HK-2 (cell line): ENCODE measurements around the gene SUGP1.
"Not testable (repeated sequence)": the region's sequence is repeated elsewhere in the genome, so short reads cannot be mapped to it uniquely, and the experiment has no call there.

Experiments
- DNase-seq: peaks from one replicate; pipeline ENCODE4 v3.0.0-alpha.2; 2018; ENCODE audit not compliant: unreplicated experiment

SUGP1 gene

DNA sequence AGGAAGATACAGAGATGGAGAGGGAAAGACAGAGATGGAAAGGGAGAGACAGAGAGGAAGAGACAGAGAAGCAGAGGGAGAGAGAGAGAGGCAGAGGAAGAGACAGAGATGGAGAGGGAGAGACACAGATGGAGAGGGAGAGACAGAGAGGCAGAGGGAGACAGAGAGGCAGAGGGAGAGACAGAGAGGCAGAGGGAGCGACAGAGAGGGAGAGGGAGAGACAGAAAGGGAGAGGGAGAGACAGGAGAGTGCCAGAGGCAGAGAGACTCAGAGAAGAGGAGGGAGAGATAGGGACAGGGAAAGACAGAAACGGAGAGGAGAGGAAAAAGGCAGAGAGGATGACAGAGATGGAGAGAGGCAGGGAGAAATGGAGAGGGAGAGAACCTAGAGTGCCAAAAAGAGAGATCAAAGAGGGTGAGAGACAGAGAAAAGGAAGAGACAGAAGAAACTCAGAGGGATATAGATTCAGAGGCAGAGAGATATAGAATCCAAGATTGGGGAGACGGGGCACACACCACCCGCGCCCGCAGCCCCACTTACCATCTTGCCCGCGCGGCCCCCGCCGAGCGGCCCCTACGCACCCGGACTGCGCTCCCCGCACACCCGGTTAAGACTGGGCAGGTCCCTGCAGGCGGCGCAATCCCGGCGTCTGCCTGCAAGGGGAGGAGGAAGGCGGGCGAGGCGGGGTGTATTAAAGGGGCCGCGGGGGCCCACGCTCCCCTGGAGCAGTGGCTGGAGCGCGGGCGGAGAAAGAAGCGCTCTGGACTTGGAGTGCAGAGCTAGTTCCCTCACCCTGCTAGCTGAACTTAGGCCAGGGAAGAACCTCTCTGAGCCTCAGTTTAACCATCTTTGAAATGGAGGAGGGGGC lies 57.9 kb downstream of the SUGP1 start:
- DNase-seq, result no peak

DNA sequence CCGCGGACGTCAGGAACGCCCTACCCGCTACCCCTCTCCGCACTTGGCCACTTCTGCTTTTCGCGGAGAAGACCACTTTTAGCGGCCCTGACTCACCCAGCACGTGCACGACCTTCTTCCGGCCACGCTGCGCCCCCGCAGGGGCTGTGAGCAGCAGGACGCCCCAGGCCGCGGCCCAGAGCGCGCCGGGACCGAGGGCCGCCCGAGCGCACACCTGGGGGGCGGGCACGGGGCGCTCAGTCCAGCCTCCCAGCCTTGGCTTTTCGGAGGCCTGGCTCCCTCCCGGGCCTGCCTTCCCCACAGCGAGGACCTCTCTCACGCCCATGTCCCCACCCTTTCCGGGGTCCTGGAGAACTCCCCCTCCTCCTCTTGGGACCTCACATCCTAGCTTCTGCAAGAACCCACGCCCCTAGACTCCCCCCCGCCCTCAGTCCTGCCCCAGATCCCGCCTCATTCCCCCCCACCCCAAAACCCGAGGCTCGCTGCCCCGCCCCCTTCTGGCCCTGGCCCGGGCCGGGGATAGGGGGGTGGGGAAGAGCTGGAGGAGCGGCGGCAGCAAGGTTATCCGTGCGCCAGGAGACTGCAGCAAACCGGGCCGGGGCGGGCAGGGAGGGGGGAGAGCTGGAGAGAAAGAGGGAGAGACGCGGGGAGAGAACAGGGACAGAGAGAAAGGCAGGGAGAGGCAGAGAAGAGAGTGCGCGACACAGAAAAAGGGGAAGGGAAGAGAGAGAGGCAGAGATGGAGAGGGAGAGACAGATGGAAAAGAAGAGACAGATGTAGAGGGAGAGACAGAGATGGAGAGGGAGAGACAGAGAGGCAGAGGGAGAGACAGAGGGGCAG lies 58.7 kb downstream of the SUGP1 start:
- DNase-seq, result no peak

DNA sequence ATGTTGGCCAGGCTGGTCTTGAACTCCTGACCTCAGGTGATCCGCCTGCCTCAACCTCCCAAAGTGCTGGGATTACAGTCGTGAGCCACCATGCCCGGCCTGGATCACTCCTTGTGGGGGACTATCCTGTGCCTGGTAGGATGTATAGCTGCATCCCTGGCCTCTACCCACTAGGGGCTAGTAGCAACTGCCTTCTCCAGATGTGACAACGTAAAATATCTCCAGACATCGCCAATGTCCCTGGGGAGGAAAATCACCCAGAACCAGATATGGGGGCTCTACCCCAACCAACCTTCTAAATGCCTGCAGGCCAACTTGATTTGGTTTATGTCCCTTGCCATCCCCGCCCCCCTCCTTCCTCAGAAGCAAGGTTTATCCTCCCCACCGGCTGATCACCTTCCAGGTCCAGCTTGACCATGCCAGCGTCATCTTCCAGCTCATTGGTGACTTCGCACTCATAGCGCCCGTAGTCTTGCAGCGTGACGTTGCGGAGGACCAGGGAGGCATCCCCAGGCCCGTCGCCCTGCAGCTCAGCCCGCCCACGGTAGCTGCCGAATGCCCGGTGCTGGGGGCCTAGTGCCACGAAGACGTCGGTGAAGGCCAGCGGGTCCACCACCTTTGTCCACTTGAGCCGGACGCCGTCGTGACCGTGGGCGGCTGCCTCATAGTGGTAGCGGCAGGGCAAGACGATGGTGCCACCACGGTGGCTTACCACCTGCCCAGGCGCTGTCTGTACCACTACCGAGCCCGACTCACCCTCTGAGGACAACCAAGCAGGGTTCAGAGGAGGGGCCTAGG lies 59.7 kb downstream of the SUGP1 start:
- no peak for DNase-seq

DNA sequence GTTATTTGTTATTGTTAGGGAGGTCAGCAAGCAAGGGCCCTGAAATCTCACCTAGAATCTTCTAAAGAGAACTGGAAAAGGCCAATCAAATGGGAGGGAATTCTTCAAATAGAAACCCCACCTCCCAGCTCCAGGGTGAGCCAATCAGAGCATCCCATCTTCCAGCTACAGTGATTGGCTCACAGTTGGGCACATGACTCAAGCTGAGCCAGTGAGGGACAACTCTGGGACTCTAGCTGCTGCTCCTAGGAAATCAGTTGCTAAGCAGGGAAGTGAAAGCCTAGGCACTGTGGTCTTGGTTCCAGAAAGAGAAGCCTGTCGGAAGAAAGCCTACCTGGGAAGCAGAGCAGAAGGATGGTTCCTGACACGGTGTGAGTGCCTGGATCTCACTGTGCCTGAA lies 60.6 kb downstream of the SUGP1 start:
- no peak for DNase-seq

DNA sequence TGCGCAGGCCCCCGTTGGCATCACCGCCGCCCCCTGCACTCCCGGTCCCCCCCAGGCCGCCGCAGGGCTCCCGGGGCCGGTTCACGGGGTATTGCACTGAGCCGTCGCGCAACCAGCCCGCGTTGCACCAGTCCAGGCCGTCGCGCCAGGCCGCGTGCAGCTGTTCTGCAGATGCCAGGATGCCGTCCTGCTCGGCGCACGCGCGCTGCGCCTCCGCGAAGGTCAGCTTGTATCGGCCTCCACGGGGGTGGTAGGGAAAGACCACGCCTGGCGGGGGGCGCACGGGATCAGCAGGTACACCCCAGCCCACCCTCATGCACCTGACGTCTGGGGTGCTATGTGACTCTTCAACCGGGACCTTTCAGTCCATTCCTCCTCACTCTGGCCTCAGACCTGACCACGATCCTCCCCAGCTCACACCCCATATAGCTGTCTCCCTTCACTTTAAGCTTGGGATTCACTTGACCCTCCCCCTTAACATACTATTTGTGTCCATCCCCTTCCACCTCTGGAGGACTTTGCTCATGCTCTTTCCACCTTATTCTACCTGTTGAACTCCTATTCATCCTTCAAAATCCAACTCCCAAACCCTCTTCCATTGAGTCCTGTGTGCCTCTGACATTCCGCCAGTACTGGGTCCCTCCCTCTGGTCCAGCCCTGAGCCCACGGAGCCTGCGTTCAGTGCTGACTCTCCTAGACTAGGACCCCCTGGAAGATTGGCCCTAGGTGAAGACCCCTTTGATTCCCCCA lies 61.5 kb downstream of the SUGP1 start:
- DNase-seq, result no peak

DNA sequence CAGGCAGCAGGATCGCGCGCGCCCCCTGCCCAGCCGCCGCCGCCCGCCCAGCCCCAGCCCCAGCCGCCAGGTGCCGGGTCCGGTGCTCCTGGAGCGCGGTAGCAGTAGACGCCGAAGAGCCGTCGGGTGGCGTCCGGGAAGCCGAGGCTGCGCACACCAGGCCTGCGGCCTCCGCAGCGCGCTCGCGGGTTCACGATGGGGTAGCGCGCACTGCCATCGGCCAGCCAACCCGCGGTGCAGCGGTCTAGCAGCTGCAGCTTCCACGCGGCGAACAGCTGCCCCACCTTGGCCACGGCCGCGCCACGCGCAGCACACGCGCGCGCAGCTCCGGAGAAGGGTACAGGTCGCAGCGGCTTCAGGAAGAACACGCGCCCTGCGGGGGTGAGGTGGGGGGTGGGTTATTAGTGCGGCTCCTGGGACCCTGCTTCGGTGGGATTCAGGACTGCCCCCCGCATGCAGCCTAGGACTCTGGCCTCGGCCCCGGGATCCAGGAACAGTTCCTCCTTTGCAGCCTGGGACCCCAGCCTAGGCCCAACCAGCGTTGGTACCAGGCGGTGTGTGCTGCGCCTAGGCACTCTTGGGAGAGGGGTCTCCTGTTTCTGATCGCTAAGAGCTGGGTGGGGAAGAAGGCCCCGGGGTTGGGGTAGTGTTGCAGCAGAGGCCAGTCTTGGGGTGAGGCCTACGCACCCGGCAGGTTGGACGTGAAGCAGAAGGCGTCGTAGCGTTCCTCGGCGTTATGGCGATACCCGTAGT lies 62.3 kb downstream of the SUGP1 start:
- no peak for DNase-seq

DNA sequence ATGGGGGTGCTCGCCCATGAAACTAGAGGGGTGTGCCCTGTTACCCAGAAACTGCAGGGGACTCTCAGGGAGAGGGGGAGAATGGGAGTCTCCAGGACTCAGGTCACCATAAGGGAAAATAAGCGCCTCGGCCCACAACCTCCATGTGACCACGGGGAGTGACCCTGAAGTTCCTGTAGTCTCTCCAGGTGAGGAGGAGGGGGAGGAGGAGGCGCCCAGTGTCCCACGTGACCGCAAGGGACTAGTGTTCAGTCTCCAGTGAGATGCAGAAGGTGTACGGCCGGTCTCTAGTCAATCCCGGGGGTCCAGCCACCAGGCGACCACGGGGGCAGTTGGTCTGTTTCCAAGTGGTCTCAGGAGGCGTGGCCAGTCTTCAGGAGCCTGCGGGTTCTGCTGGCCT lies 63.2 kb downstream of the SUGP1 start:
- no peak for DNase-seq

DNA sequence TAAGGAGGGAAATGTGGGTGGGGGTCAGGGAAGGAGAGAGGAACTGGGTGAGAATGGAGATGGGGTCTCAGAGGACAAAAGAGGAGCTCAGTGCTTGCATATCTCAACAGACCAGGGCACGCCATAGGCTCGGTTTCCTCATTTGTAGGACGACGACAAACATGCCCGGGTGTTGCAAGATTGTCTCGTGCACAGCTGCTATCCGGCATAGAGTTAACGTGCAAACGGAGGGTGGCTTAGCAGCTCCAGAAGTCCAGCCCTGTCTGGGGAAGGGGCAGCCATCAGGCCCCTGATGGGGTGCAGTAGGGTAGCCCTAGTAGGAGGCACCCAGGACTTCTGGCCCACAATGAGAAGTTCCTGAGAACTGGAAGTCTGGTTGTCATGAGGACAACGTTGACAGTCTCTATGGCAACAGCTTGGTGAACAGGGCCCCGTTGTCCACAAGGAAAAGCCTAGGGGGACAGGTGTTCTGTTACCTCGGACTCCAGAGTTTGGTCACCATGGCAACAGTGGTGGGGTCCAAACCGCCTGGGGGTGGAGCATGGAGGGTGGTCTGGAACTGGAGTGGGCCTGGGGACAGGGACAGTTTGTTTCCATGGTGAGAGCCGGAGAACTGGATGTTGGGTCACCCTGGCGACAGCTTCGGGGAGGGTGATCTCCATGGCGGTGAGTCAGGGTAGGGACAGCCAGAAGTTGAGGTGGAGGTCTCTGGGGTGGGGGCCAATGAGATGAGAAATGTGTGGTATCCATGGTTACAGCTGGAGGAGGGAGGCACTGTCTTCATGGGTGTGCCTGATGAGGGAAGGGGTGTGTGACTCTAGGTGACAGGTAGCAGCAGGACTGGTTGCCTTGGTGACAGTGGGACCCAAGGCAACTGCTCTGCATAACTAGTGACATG lies 64.0 kb downstream of the SUGP1 start:
- DNase-seq, result no peak

DNA sequence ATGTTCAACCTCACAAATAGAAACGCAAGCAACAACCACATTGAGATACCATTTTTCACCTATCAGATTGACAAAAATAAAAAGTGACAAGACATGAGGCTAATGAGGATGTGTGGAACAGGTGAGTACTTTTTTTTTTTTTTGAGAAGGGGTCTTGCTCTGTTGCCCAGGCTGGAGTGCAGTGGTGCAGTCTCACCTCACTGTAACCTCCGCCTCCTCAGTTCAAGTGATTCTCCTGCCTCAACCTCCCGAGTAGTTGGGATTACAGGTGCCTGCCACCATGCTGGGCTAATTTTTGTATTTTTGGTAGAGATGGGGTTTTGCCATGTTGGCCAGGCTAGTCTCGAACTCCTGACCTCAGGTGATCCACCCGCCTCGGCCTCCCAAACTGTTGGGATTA lies 66.9 kb downstream of the SUGP1 start:
- DNase-seq, result not testable (repeated sequence)

DNA sequence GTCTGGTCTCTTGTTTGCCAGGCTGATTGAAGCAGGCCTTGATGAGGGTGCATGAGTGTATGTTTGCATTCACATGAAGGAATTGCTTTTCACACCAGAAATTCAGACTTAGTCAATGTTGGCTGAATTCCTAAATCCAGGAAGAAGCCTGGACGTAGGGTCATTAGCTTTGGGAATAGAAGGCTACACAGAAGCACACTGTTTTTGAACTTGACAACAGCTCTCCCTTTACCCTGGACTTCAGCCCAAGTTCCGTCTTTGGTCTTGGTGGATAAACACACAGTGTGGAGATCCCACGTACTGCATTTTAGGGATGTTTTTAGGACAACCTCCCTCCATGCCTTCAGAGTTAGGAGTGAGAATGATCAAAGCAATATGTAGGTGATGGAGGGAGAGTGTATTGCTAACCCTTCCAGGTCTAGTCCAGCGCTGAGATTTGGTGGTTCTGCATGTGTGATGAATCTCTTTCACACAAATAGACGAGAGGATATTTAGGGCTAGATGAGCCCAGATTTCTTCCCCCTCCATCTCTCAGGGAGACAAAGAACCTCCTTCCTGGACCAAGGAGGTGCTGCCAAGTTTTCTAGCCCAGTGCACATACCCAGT lies 70.0 kb downstream of the SUGP1 start:
- DNase-seq, result no peak

DNA sequence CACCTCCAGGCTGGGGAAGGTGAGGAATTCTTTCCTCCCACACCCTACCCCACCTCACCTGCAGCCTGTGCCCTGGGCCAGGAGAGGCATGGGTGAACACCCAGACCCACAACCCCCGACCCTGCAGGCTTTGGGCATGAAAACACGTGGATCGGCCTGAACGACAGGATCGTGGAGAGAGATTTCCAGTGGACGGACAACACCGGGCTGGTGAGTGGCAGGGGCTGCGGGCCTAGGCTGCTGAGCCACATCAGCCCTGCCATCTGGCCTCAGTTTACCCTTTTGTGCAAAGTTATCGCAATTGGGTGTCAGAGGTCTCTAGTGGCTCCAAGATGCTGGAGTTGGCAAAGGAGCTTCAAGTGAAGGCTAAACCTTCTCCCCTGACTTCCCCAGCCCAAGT lies 79.8 kb downstream of the SUGP1 start:
- no peak for DNase-seq

DNA sequence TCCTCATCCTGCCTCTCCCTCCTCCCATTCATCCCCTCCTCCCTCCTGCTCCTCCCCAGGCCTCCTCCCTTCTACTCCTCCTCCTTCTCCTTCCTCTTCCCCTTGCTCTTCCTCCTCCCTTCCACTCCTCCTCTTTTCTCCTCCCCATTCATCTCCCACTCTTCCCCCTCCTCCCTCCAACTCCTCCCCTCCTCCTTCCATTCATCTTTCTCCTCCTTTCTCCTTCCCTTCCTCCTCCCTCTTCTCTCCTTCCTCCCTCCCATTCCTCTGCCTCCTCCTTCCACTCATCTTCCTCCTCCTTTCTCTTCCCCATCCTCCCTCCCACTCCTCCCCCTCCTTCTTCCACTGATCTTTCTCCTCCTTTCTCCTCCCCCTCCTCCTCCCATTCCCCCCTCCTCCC lies 80.6 kb downstream of the SUGP1 start:
- DNase-seq, result no peak

DNA sequence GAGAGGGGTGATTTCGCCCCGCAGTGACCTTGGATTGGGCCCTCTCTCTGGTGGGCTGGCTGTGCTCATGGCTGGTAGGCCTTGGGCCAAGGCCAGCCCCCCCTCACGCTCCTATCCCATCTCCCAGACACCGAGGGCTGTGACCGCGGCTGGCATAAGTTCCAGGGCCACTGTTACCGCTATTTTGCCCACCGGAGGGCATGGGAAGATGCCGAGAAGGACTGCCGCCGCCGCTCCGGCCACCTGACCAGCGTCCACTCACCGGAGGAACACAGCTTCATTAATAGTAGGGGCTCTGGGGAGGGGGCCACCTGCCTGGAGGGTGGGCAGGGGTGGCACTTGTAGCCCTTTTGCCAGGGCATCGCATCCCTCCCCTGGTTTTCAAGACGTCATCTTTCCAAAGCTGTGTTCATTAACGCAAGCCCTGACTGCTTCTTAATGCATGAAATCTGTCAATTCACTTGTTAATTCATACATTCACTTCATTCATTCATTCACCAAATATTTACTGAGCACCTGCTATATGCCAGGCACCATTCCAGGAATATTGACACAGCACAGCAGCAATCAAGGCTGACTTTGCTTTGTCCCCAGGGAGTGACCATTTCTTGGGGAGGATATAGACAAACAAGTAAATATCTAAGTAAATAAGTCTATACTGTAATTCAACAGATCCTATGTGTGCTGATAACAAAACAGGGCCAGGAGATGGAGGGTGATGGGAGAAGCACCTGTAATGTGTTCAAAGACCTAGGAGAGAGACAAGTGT lies 82.0 kb downstream of the SUGP1 start:
- DNase-seq, result no peak

DNA sequence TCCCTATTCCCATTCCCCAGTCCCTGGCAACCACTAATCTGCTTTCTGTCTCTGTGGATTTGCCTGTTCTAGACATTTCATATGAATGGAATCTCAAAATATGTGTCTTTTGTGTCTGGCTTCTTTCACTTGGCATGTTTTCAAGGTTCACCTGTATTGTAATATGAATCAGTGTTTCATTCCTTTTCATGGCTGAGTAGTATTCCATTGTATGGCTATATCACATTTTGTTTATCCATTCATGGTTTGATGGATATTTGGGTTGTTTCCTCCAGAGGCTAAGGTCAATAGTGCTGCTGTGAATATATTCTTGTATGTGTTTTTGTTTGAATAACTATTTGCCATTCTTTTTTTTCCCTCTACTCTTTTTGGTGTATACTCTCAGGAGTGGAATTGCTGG lies 84.1 kb downstream of the SUGP1 start:
- no peak for DNase-seq

DNA sequence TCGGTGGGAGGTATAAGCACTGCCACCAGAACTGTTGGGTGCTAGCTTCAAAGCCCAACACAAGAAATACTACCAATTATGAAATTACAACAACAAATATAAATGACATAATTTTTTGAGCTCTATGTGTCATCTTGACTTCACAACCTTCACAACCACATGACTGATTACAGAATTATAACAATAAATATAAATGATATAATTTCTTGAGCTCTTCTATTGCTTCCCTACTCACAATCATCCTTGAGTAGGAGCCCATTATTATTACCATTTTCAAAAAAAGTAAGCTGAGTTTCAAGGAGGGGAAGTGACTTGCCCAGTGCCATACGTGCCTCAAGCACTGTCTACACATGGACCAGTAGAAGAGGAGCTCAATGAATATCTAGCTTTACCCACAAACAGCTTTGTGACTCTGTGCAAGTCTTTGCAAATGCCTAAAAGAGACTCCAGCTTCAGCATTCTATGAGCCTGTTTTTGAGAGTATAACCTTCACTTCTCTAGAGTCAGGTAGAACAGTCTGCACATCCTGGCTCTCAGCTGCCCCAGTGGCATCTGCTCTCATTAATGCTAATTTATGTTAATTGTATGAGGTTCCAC lies 86.0 kb downstream of the SUGP1 start:
- no peak for DNase-seq

DNA sequence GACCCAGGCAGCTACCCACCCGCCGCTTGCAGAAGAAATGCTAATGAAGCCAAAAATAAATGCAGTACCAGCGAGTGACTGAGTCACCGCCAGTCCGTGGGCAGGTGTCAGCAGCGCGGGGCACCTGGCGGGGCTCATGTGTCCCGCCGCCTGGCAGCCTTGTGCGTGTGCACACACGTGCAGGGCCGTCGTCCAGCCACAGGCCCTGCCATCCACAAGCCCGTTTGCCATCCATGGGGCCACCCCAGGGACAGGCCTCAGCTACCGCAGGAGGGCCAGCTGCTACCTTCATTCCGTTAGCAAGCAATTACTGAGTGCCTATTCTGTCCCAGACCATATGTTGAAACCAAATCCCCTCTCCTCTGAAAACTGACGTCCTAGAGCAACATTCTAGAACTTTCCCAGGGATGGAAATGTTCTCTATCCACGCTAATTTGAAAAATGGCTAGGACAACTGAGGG lies 88.0 kb downstream of the SUGP1 start:
- DNase-seq, result no peak

DNA sequence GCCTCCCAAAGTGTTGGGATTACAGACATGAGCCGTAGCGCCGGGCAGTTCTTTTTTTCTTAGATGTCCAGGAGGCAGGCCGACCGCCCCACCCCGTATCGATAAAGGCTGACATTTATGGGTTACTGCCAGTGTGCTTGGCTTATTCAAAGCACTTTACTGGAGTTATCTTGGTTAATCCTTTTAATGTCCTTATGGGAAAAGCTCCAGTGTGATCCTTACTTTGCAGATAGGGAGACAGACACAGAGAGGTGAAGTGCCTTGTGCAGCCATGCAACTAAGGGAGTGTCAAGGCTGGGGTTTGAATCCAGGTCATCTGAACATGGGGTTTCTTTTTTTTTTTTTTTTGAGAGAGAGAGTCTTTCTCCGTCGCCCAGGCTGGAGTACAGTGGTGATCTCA lies 89.3 kb downstream of the SUGP1 start:
- no peak for DNase-seq

DNA sequence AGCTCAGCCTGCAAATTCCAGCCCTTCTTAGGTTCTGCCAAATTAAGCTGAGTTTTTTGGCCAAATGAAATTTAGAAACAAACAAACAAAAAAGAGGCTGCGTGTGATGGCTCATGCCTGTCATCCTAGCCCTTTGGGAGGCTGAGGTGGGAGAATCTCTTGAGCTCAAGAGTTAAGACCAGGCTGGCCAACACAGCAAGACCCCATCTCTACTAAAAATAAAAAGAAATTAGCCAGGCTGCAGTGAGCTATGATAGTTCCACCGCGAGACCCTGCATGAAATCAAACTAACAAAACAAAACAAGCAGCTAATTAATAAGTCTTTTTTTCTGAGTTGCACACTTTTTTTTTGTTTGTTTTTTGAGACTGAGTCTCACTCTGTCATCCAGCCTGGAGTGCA lies 90.6 kb downstream of the SUGP1 start:
- DNase-seq, result no peak
